GM19025 (cell line): ENCODE results near the gene NR2F2.
A peak's percentile ranks its signal among the peaks of the same experiment; 100 is the strongest.

Experiments
- ATAC-seq: cut with Tn5 transposase; IDR thresholded peaks from one replicate; pipeline ENCODE4 v1.9.1; 2021; ENCODE audit warnings: mild to moderate bottlenecking, low read depth, moderate library complexity; ENCODE audit not compliant: unreplicated experiment

NR2F2 gene

GRCh38 chr15:96330450-96331143 lies at the start of gene NR2F2:
TSS of gene NR2F2 (plus strand) at chr15:96330700. CDS start at chr15:96332106, 1,406 bp downstream.
- peak; percentile 73 for ATAC-seq

- ATAC-seq: no peak
These were observed 45.2 kb upstream of the NR2F2 start for GRCh38 chr15:96285305-96285704.

GRCh38 chr15:96285729-96286254 lies 44.7 kb upstream of the NR2F2 start:
- ATAC-seq: no peak

- no peak for ATAC-seq
These were observed 39.8 kb upstream of the NR2F2 start for GRCh38 chr15:96290679-96291078.

- ATAC-seq: no peak
These were observed 37.9 kb upstream of the NR2F2 start for GRCh38 chr15:96292635-96293034.

- ATAC-seq: no peak
These were observed 37.1 kb upstream of the NR2F2 start for GRCh38 chr15:96293441-96293840.

GRCh38 chr15:96294766-96295165 lies 35.7 kb upstream of the NR2F2 start:
- ATAC-seq: no peak

GRCh38 chr15:96296264-96296663 lies 34.2 kb upstream of the NR2F2 start:
- ATAC-seq: no peak

- ATAC-seq: no peak
These were observed 32.7 kb upstream of the NR2F2 start for GRCh38 chr15:96297783-96298182.

- no peak for ATAC-seq
These were observed 32.3 kb upstream of the NR2F2 start for GRCh38 chr15:96298217-96298616.

GRCh38 chr15:96300836-96301235 lies 29.7 kb upstream of the NR2F2 start:
- no peak for ATAC-seq

GRCh38 chr15:96303503-96304056 lies 26.9 kb upstream of the NR2F2 start:
- ATAC-seq: no peak

- no peak for ATAC-seq
These were observed 25.7 kb upstream of the NR2F2 start for GRCh38 chr15:96304839-96305238.

- no peak for ATAC-seq
These were observed 24.2 kb upstream of the NR2F2 start for GRCh38 chr15:96306321-96306720.

GRCh38 chr15:96307856-96308394 lies 22.6 kb upstream of the NR2F2 start:
- ATAC-seq: no peak

GRCh38 chr15:96309143-96309660 lies 21.3 kb upstream of the NR2F2 start:
- ATAC-seq: no peak

GRCh38 chr15:96311256-96311955 lies 19.1 kb upstream of the NR2F2 start:
- no peak for ATAC-seq

GRCh38 chr15:96311956-96312294 lies 18.6 kb upstream of the NR2F2 start:
- ATAC-seq: no peak

- ATAC-seq: no peak
These were observed 17.7 kb upstream of the NR2F2 start for GRCh38 chr15:96312641-96313335.

GRCh38 chr15:96314518-96314917 lies 16.0 kb upstream of the NR2F2 start:
- ATAC-seq: no peak

GRCh38 chr15:96314963-96315362 lies 15.5 kb upstream of the NR2F2 start:
- no peak for ATAC-seq
